HepG2 (cell line): Measurements from ENCODE around the gene PGS1. TPM values are rescaled to one million over a fixed set of nuclear protein-coding genes. Genes with fewer than 3 reads are reported as not detected.
A peak's percentile ranks its signal among the peaks of the same experiment; 100 is the strongest.

Source experiments
- ATAC-seq: fragments of 200-7000 bp; cut with Tn5 transposase; 3 replicates; pipeline ENCODE4 v1.9.1; 2020; ENCODE audit warnings: mild to moderate bottlenecking, moderate library complexity
- BruUV-seq: library from RNA; stranded (reverse); fragments of 400-500 nt; replicated peaks from 2 replicates; lab custom pipeline; 2021; lab: Mats Ljungman, UMichigan
- CTCF ChIA-PET: fragments of 300-600 bp; formaldehyde crosslinking; extraction: SDS; loops from one replicate; lab custom pipeline; 2021; ENCODE audit warnings: low total read pairs, inconsistent platforms, low intra/inter-chr PET ratio; lab: Yijun Ruan, JAX
- POLR2A ChIA-PET: fragments of 350-600 bp; sonication (Branson Sonifier 250); formaldehyde crosslinking; loops from one replicate; lab custom pipeline; 2020; ENCODE audit warnings: antibody characterized with exemption, inconsistent platforms; lab: Yijun Ruan, JAX
- DNase-seq: peaks from one replicate; pipeline ENCODE4 v3.0.0-alpha.2; 2015; ENCODE audit warnings: low spot score
- FAIRE-seq: peaks from 3 replicates; lab custom pipeline; 2011; peaks lifted over from hg19 to GRCh38; lab: Jason Lieb, UNC
- H2AFZ ChIP-seq: one replicate; pipeline ENCODE4 v1.6.1; 2011; ENCODE audit warnings: low read length, inconsistent platforms
- H3K27ac ChIP-seq: fragments of 300-600 bp; 3 replicates; pipeline ENCODE4 v1.8.0; 2011; ENCODE audit warnings: mixed run types, mild to moderate bottlenecking, mixed read lengths, low read length, inconsistent platforms; ENCODE audit not compliant: insufficient read depth; ENCODE audit errors: extremely low read length
- H3K27me3 ChIP-seq, 2 experiments: fragments of 200-600 bp in 1 of 2; 2 replicates in 1 of 2; 3 replicates in 1 of 2; pipeline versions ENCODE4 v1.6.0 to v1.8.0; 2011; ENCODE audit warnings: low read length in 2 of 2, mild to moderate bottlenecking in 2 of 2, moderate library complexity in 2 of 2, inconsistent platforms in 1 of 2; ENCODE audit not compliant: insufficient read depth in 2 of 2, control insufficient read depth in 1 of 2
- H3K36me3 ChIP-seq, 2 experiments: fragments of 200-600 bp in 1 of 2; replicated peaks in 1 of 2; 2 replicates in 1 of 2; 3 replicates in 1 of 2; pipeline versions ENCODE4 v1.5.1 to v1.8.0; 2011; ENCODE audit warnings: low read length in 2 of 2, inconsistent platforms in 1 of 2; ENCODE audit not compliant: insufficient read depth in 2 of 2, control insufficient read depth in 1 of 2
- H3K4me1 ChIP-seq: 2 replicates; pipeline ENCODE4 v1.5.1; 2012; ENCODE audit warnings: low read length, inconsistent platforms; ENCODE audit not compliant: insufficient read depth
- H3K4me2 ChIP-seq: 2 replicates; pipeline ENCODE4 v1.6.0; 2011; ENCODE audit warnings: low read depth, low read length, inconsistent platforms
- H3K4me3 ChIP-seq, 3 experiments: fragments of 200-600 bp in 1 of 3; sonication (generic), shearing (Covaris generic) in 1 of 3; replicated peaks in 1 of 3; 2 replicates each; pipeline ENCODE4 v1.5.1; 2011 to 2016; ENCODE audit warnings: low read length in 3 of 3, inconsistent platforms in 2 of 3, low read depth in 2 of 3, mild to moderate bottlenecking in 2 of 3, control low read depth in 1 of 3, mixed read lengths in 1 of 3; ENCODE audit not compliant: insufficient read depth in 1 of 3
- H3K79me2 ChIP-seq: one replicate; pipeline ENCODE4 v1.6.1; 2011; ENCODE audit warnings: low read length, inconsistent platforms; ENCODE audit not compliant: insufficient read depth
- H3K9ac ChIP-seq: 2 replicates; pipeline ENCODE4 v1.6.0; 2011; ENCODE audit warnings: mild to moderate bottlenecking, low read depth, low read length, inconsistent platforms; ENCODE audit not compliant: insufficient read depth
- H3K9me3 ChIP-seq: 2 replicates; pipeline ENCODE4 v1.5.1; 2012; ENCODE audit warnings: mild to moderate bottlenecking, low read length
- H4K20me1 ChIP-seq: 2 replicates; pipeline ENCODE4 v1.6.0; 2011; ENCODE audit warnings: inconsistent platforms, mild to moderate bottlenecking, low read length, moderate library complexity; ENCODE audit not compliant: insufficient read depth
- ASH2L ChIP-seq: fragments of 300-600, 200-600 bp; sonication (generic); IDR thresholded peaks from 2 replicates; pipeline ENCODE4 v1.7.0; 2017; ENCODE audit warnings: low read depth, mild to moderate bottlenecking, moderate library complexity, mixed read lengths, low read length; ENCODE audit not compliant: insufficient read length
- CHCHD3 ChIP-seq: sonication (generic); formaldehyde crosslinking; IDR thresholded peaks from 2 replicates; pipeline ENCODE4 v1.8.0; 2022; ENCODE audit warnings: mild to moderate bottlenecking, missing genetic modification reagents, moderate library complexity
- ELF3 ChIP-seq: IDR thresholded peaks from 2 replicates; pipeline ENCODE4 v1.6.1; 2016; ENCODE audit warnings: missing genetic modification reagents, missing compliant biosample characterization
- FOXK2 ChIP-seq: fragments of 450-650 bp; IDR thresholded peaks from 2 replicates; pipeline ENCODE4 v1.6.1; 2016
- FUBP1 ChIP-seq: sonication (generic); formaldehyde crosslinking; IDR thresholded peaks from 2 replicates; pipeline ENCODE4 v1.5.1; 2020; ENCODE audit warnings: missing genetic modification reagents, mild to moderate bottlenecking, borderline replicate concordance
- GATAD1 ChIP-seq: IDR thresholded peaks from 2 replicates; pipeline ENCODE4 v1.6.1; 2016; ENCODE audit warnings: missing genetic modification reagents, missing compliant biosample characterization
- NCOR1 ChIP-seq: fragments of 200-600 bp; sonication (generic); IDR thresholded peaks from 2 replicates; pipeline ENCODE4 v1.7.0; 2017; ENCODE audit warnings: antibody characterized with exemption, low read length, borderline replicate concordance
- NFIB ChIP-seq: sonication (generic); formaldehyde crosslinking; IDR thresholded peaks from 2 replicates; pipeline ENCODE4 v1.9.0; 2021; ENCODE audit warnings: missing genetic modification reagents, mild to moderate bottlenecking, borderline replicate concordance
- SMYD3 ChIP-seq: sonication (generic); formaldehyde crosslinking; IDR thresholded peaks from 2 replicates; pipeline ENCODE4 v1.8.1; 2023; ENCODE audit warnings: mild to moderate bottlenecking, missing genetic modification reagents
- ZC3H13 ChIP-seq: sonication (generic); formaldehyde crosslinking; IDR thresholded peaks from 2 replicates; pipeline ENCODE4 v1.8.1; 2023; ENCODE audit warnings: mild to moderate bottlenecking, missing genetic modification reagents, moderate library complexity
- ZFX ChIP-seq: sonication (generic); formaldehyde crosslinking; IDR thresholded peaks from 2 replicates; pipeline ENCODE4 v1.4.0; 2020; ENCODE audit warnings: mild to moderate bottlenecking, low read depth, missing genetic modification reagents, moderate library complexity
- ZNF20 ChIP-seq: sonication (generic); formaldehyde crosslinking; IDR thresholded peaks from 2 replicates; pipeline ENCODE4 v1.4.0; 2020; ENCODE audit warnings: mild to moderate bottlenecking, moderate library complexity, missing genetic modification reagents
- ZNF530 ChIP-seq: sonication (generic); formaldehyde crosslinking; IDR thresholded peaks from 2 replicates; pipeline ENCODE4 v1.5.0; 2020; ENCODE audit warnings: low read depth, mild to moderate bottlenecking, missing genetic modification reagents
- ZNF672 ChIP-seq: sonication (generic); formaldehyde crosslinking; IDR thresholded peaks from 2 replicates; pipeline ENCODE4 v1.8.1; 2022; ENCODE audit warnings: missing genetic modification reagents
- ZNF678 ChIP-seq: sonication (generic); formaldehyde crosslinking; IDR thresholded peaks from 2 replicates; pipeline ENCODE4 v1.4.0; 2020; ENCODE audit warnings: mild to moderate bottlenecking, missing genetic modification reagents
- ZNF746 ChIP-seq: sonication (generic); formaldehyde crosslinking; IDR thresholded peaks from 2 replicates; pipeline ENCODE4 v1.8.0; 2022; ENCODE audit warnings: mild to moderate bottlenecking, missing genetic modification reagents
- ZNF773 ChIP-seq: sonication (generic); formaldehyde crosslinking; IDR thresholded peaks from 2 replicates; pipeline ENCODE4 v1.4.0; 2020; ENCODE audit warnings: missing genetic modification reagents, borderline replicate concordance
- WGBS: methylation state at CpG from one replicate; pipeline ENCODE4 v1.1.6; 2017; ENCODE audit warnings: low lambda C conversion rate; 5-methylcytosine and 5-hydroxymethylcytosine counted together
- in situ Hi-C: cut with HindIII; loops from 2 replicates; pipeline ENCODE4 v1.10.0; 2017; ENCODE audit warnings: low pct_unique_long_range_greater_than_20kb; ENCODE audit not compliant: extremely low pct_ligation_motif_present
- intact Hi-C: fragments of 100-400 bp; cut with micrococcal nuclease; formaldehyde crosslinking; loops from one replicate; pipeline ENCODE4 v1.10.0; 2022; ENCODE audit not compliant: unreplicated experiment
- polyA plus RNA-seq, 8 experiments: library from polyadenylated mRNA; depleted of rRNA in 3 of 8; stranded (reverse) in 7 of 8; unstranded in 1 of 8; fragments of >200 nt; fragmentation: Illumina TruSeq in 4 of 8; extraction: Trizol in 4 of 8; gene quantifications; 2 replicates each; pipeline versions ENCODE4 v1.2.1 to v1.2.3, GENCODE V29; 2011 to 2016; ENCODE audit warnings: low read depth in 4 of 8, missing spikeins in 1 of 8, mixed read lengths in 1 of 8; ENCODE audit not compliant: insufficient read depth in 1 of 8
- total RNA-seq, 5 experiments: library from RNA; depleted of rRNA; stranded (reverse); fragments of >200 nt; fragmentation: Illumina TruSeq; extraction: Trizol; gene quantifications; 2 replicates each; pipeline ENCODE4 v1.2.3, GENCODE V29; 2016; ENCODE audit warnings: low read depth in 1 of 5

PGS1 gene
- total and polyA plus RNA-seq, 2 of the 13 experiments (the other 11 are each of a cell fraction or from before 2014, with no cell fraction given) = 25.9 to 31.5 TPM

DNA sequence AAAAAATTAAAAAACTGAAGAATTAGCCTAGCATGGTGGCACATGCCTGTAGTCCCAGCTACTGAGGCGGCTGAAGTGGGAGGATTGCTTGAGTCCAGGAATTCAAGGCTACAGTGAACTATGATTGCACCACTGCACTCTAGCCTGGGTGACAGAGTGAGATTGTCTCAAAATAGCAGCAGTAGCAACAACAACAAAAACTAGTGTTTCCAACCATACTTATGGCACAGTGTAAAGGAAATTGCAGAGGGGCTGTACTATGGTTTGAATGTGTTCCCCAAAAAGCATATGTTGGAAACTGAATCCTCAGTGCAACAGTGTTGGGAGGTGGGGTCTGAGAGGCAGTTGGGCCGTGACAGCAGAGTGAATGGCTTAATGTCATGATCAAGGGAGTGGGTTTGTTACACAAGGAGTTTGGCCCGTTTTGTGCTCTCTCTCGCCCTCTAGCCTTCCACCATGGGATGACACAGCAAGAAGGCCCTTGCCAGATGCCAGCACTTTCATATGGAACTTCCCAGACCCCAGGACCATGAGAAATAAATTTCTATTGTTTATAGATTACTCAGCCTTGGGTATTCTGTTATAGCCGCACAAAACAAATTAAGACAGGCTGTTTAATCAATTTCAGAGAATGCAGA lies 70.0 kb downstream of the PGS1 start (continued):
- TF ChIP-seq ZNF530 (CRISPR knock-in tag) = no peak
- TF ChIP-seq GATAD1 = no peak
- no peak for TF ChIP-seq ZNF672
- no peak for TF ChIP-seq ZFX (CRISPR knock-in tag)
- TF ChIP-seq SMYD3 (CRISPR knock-in tag) = no peak
- TF ChIP-seq NFIB (CRISPR knock-in tag) = no peak
- TF ChIP-seq CHCHD3 (CRISPR knock-in tag) = no peak
- TF ChIP-seq ZNF773 (CRISPR knock-in tag) = no peak
- TF ChIP-seq NCOR1 = peak; percentile 53; the same call in 1 of the 2 replicates
- TF ChIP-seq ZNF746 (CRISPR knock-in tag) = no peak
- no peak for TF ChIP-seq ZC3H13 (CRISPR knock-in tag)
- TF ChIP-seq ZNF20 (CRISPR knock-in tag) = no peak
- TF ChIP-seq FOXK2 = no peak
- no peak for TF ChIP-seq ELF3 (CRISPR knock-in tag)
- TF ChIP-seq ASH2L = peak; percentile 25

- H2AFZ ChIP-seq = no peak overlapping the region
- intact Hi-C loops = loop anchor here (5.0 kb wide), 1 partner anchor 1273 kb away; no protein-coding TSS in a partner anchor
- POLR2A ChIA-PET = no interaction called here
- TF ChIP-seq ZNF678 (CRISPR knock-in tag) = no peak
- TF ChIP-seq FUBP1 = no peak
These were observed 71.6 kb downstream of the PGS1 start for GRCh38 chr17:78449983-78450595.

More at GRCh38 chr17:78449983-78450595, 71.6 kb downstream of the PGS1 start:
- no peaks in the 10 kb centered on the region for H4K20me1 ChIP-seq
- CTCF ChIA-PET = no interaction called here
- no peaks in the 10 kb centered on the region for H3K9me3 ChIP-seq
- H3K27ac ChIP-seq = no peak overlapping the region
- H3K79me2 ChIP-seq = no peaks in the 10 kb centered on the region
- WGBS = 80% methylated on average over 14 of the region's 14 CpGs
- in situ Hi-C loops = no loop called here
- FAIRE-seq = no peak
- no peak for DNase-seq
- H3K27me3 ChIP-seq = peaks cover 0 to 36% of the 10 kb centered on the region in 2 experiments; a peak in 4 of 5 replicates
- H3K4me2 ChIP-seq = no peak overlapping the region
- no peak overlapping the region for H3K9ac ChIP-seq
- H3K36me3 ChIP-seq = no peaks in the 10 kb centered on the region
- H3K4me1 ChIP-seq = peaks cover 16% of the 10 kb centered on the region
- H3K4me3 ChIP-seq = no peak overlapping the region
- ATAC-seq = no peak
- BruUV-seq = no TSS peak
